ENCODE results near the gene FKBP2.
A peak's percentile ranks its signal among the peaks of the same experiment; 100 is the strongest.

FKBP2 gene

GRCh38 chr11:64264371-64264852 is 23.5 kb downstream of the FKBP2 start:
- no peak for DNase-seq (ENCODE audit: low read depth)

DNA sequence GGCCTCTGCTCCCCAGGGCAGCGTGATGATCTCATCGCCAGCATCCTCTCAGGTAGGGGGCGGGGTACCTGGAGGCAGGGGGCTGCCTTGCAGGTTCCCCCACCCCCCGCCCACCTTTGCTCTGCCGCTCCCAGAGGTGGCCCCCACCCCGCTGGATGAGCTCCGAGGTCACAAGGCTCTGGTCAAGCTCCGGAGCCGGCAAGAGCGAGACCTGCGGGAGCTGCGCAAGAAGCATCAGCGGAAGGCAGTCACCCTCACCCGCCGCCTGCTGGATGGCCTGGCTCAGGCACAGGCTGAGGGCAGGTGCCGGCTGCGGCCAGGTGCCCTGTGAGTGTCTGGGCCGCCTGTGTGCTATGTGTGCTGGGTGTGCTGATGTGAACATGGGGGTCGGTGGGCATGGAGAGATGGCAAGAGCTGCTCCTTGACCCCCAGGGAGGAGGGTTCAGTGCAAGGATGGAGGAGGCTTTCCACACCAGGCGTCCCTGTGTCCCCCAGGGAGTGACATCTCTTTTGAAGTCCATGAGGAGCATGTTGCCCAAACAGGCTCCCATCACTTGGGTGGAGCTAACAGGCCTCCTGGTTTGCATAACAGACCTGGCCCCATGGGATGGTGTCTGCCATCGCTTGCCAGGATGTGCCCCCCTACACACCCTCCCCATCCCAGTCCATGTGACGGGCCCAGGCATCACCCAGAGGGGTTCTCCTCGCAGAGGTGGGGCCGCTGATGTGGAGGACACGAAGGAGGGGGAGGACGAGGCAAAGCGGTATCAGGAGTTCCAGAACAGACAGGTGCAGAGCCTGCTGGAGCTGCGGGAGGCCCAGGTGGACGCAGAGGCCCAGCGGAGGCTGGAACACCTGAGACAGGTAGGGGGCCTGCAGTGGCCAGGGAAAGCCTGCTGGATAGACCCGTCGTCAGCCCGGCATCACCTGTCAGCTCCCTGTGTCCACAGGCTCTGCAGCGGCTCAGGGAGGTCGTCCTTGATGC is 24.6 kb downstream of the FKBP2 start:
- no peak for DNase-seq (ENCODE audit: low read depth)

DNA sequence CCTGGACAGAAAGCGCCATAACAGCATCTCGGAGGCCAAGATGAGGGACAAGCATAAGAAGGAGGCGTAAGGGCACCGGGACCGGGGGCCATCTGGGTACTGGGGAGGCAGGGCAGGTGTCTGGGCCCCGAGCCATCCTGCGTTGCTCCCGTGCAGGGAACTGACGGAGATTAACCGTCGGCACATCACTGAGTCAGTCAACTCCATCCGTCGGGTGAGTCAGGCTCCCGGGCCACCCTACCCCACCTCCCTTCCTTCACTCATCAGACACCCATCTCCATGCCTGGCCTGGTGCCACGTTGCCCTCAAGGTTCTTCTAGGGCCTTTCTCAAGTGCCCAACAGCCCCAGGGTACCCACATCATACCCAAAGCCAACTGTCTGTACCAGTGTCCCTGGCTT is 25.4 kb downstream of the FKBP2 start:
- no peak for DNase-seq (ENCODE audit: low read depth)

DNA sequence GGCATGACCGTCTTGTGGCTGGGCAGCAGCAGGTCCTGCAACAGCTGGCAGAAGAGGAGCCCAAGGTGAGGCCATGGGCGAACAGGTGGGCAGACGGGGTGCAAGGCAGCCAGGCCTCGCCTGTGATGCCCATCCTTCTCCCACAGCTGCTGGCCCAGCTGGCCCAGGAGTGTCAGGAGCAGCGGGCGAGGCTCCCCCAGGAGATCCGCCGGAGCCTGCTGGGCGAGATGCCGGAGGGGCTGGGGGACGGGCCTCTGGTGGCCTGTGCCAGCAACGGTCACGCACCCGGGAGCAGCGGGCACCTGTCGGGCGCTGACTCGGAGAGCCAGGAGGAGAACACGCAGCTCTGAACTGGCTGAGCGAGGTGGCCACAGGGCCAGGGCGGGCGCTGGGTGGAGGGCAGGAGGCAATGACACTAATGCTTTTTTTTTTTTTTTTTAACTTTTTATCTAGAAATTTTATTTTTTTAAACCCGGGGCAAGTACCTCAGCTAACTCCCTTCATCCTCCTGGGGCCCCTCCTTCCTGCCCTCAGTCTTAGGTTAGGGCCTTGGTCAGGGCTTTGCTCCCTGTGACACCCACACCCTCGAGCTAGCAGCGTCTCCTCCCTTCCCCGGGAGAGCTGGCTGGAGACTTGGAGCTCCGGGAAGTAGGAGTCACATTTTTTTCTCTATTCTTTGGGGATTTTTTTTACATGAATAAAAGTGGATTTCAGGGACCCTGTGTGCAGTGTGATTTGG is 26.5 kb downstream of the FKBP2 start:
- no peak for DNase-seq (ENCODE audit: low read depth)

DNA sequence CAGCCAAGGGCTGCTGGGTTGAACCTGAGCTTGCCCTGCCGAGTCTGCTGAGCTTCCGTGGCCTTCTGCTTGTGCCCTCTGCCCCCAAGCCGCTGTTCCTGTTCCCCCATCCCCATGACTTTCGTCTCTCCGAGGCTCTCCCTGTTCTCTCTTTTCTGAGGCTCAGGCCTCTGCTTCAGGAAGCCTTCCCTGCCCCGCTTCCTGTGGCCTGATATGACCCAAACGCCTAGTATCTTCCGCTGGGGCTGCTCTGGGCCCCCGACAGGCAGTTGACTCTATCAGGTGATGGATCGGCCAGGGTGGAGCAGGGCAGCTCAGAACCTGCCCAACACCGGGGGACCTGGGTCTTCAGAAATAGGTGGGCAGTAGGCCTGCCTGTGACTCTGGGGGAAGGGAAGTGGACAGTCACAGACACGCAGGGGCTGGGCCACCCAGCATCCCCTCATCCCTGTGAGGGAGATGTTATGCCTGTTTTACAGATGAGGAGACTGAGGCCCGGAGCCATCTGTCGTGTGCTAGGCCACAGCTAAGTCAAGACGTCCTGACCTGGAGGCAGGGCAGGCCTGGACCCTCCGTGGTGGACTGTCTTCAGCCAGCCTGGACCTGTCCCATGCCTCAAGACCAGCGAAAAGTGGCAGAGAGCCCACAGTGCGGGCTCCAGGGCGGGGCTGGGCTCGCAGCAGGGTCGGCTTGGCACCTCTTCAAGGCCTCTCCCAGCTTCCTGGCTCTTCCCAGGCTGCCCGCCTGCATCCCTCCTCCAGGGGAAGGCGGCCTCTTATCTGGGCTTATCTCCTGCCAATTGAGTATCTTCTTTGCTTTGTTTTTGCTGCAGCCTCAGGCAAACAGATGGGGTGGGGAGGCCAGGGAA is 27.4 kb downstream of the FKBP2 start:
- DNase-seq (ENCODE audit: low read depth), result no peak

DNA sequence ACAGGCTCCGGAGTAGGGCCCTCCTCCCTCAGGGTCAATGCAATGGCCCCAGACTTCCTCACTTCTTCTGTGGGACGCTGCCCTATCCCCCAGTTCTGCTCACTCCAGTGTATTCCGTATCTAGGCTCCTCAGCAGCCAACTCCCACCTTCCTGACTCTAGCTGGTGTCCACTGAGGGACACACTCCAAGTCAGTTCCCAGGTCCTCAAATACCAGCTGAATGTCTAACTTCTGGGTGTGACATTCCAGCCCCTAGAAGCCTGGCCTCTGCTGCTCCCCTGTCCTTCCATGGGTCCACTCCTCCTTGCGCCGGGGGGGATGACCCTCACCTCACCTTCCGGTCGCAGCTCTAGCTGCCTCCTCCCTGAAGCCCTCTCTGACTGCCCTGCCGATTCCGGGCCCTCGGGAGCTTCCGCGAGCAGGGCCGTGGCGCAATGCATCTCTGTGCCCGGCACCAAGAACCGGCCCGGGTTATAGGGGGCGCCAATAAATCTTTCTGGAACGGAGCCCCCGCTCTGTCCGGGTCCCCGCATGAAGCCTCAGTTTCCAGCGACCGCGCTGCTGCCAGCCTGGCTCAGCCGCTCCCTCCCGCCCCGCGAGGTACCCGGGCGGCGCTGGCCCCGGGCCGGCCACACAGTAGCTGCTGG is 28.1 kb downstream of the FKBP2 start:
- peak; percentile 11 for DNase-seq (ENCODE audit: low read depth)

DNA sequence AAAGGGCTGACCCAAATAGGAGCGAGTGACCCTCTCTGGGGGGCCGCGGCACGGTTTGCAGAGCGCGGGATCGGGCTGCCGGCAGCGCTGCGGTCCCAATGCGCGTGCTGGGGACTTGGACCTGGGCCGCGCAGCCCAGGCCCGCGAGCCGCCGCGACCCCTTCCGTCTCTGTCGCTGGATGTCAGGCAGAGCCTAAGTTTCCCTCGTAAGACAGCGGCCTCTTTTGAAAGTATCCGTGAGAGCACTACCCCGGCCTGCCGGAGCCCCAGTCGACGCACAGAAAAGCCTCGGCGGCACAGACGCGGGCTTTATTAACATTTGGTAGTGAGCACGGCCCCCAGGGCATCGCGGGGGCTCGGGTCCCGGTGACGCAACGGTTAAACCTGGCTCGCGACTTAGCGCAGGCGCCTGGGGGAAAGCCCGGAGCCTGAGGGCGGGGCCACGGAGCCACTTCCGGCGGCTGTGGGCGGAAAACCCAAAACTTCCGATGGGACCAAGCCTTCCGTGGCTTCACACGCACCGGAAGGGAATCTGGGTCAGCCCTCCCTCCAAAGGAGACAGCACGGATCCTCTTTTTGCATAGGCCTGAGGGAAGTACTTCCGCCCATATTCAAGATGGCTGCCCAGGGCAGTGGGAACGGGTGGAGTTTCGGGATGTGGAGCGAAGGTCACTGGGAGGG is 28.8 kb downstream of the FKBP2 start:
- peak; percentile 96 for DNase-seq (ENCODE audit: low read depth)

- DNase-seq (ENCODE audit: low read depth), result no peak
Measured at GRCh38 chr11:64275031-64275800, 34.3 kb downstream of the FKBP2 start.

- DNase-seq (ENCODE audit: low read depth), result no peak
Measured at GRCh38 chr11:64275841-64276240, 34.9 kb downstream of the FKBP2 start.

DNA sequence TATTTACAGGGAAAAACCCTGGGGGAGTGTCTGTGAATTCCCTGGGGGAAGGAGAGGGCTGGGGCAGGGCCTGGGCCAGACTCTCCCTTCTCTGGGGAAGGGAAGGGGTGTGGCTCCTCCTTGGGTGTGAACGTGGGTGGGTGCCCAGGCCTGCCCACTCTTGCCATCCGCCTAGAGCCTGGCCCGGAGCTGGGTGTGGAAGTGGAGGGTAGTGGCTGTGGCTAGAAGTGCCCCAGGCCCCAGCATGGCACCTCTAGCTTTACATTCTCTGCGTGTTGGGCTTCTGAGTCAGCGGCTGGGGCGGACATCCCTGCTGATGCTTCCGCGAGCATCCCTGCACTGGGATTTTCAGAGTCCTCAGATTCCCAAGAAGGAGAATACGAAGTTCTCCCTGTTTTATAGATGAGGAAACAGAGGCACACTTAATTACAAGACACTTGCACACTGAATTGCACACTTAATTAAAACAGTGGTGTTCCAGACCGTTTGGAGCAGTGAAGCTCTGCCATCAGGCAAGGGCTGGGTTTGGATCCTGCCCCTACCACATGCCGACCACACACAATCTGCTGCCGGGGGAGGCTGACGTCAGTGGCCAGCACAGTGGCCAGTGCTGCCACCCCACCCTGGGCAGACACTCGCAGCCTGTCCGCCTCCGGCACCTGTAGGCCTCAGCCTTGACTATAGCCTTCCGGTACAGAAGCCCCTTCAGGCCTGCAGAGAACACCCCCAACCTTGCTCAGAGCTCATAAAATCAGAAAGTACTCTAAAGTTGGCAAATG is 35.9 kb downstream of the FKBP2 start:
- no peak for DNase-seq (ENCODE audit: low read depth)

GRCh38 chr11:64278576-64279190 is 37.8 kb downstream of the FKBP2 start:
- no peak for DNase-seq (ENCODE audit: low read depth)

DNA sequence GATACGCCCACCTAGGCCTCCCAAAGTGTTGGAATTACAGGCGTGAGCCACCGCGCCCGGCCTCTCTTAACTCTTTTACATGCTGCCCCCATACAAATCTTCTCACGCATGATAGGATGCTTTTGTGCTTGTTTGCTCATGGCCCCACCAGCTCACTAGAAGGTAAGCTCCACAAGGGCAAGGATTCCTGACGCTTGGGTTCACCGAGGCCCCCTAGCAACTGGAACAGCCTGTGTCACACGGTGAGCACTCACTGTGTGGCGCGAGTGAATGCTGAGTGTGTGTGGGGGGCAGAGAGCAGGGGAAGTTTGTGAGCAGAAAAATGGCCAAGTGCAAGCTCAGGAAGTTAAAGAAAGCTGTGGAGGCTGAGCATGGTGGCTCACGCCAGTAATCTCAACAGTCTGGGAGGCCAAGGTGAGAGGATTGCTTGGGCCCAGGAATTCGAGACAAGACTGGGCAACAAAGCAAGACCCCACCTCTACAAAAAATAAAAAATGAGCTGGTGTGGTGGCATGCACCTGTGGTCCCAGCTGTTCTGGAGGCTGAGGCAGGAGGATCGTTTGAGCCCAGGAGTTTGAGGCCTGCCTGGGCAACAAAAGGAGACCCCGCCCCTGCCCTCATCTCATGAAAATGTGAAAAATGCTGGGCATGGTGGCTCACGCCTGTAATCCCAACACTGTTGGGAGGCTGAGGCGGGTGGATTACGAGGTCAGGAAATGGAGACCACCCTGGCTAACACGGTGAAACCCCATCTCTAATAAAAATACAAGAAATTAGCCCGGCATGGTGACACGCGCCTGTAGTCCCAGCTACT is 41.3 kb downstream of the FKBP2 start:
- DNase-seq (ENCODE audit: low read depth), result no peak

- DNase-seq (ENCODE audit: low read depth), result no peak
Measured at GRCh38 chr11:64283092-64283491, 42.2 kb downstream of the FKBP2 start.

DNA sequence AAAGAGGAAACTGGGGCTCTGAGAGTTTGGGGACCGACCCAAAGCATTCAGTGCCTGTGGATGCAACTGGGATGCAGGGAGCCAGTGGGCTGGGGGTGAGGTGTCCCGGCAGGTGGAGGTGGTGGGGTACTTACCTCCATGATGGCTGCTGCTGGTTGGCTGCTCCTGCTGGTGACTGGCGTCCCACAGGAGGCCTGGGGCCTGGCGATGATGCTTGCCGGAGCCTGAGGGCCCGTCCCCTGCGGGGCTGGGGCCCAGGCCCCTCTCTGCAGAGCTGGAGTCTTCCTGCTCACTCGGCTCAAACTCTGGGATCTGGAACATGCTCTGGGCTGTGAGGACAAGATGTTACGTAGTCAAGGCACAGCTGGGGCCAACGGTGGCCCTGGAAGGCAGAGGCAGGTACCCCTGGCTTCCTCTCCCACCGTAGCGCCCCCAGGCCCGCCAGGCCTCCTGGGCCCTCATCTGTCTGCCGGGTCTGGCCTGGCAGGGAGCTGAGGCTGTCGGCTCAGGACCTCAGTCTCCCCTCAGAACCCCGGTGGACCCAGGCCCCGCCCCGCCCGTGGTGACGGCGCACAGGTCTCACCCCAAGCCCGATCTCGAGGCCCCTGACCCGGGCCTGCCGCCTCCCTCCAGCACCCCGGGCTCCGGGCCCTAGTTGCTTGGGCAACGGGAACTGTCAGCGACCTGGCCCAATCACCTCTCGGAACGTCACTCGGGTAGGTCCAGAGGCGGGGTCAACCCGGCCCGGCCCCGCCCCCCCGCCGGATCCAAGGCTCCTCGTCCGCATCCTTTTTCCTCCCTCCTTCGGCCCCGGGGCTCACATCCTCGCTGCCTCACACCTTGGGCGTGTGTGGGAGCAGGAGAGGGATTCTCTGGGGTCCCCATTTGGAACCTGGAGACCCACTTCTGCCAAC is 43.4 kb downstream of the FKBP2 start, which contains the start of gene BAD:
Gene BAD (minus strand): TSS at position 618 of the 914 bp plus-strand sequence. CDS start 297 bp downstream, at position 321.
- peak; percentile 85 for DNase-seq (ENCODE audit: low read depth)

- peak; percentile 91 for DNase-seq (ENCODE audit: low read depth)
Measured at GRCh38 chr11:64284962-64285884, 44.3 kb downstream of the FKBP2 start, which contains the start of gene GPR137. TSS of gene GPR137 (plus strand) at chr11:64285848. CDS start at chr11:64286525, 677 bp downstream.

All from stimulated activated CD8-positive, alpha-beta memory T cell treated with anti-CD3 and anti-CD28 coated beads, Interleukin-15, amount 100 ng/mL, for 1 hour (primary cell).